HepG2 (cell line): ENCODE results near the gene EPB41L2. TPM values are rescaled to one million over a fixed set of nuclear protein-coding genes. Genes with fewer than 3 reads are reported as not detected.

Experiments used
- ARID4A ChIP-seq: sonication (generic); formaldehyde crosslinking; IDR thresholded peaks from 2 replicates; pipeline ENCODE4 v1.5.0; 2020; ENCODE audit warnings: mild to moderate bottlenecking, missing genetic modification reagents, borderline replicate concordance
- KAT8 ChIP-seq: IDR thresholded peaks from 2 replicates; pipeline ENCODE4 v1.6.1; 2016; ENCODE audit warnings: missing genetic modification reagents, missing compliant biosample characterization
- SP2 ChIP-seq: sonication (generic); formaldehyde crosslinking; IDR thresholded peaks from 2 replicates; pipeline ENCODE4 v1.5.1; 2020; ENCODE audit warnings: mild to moderate bottlenecking, missing genetic modification reagents
- SRSF9 ChIP-seq: fragments of 200-400 bp; formaldehyde crosslinking; IDR thresholded peaks from 2 replicates; pipeline ENCODE4 v1.6.1; 2018; ENCODE audit warnings: borderline replicate concordance, mild to moderate bottlenecking, low read depth, low read length; ENCODE audit not compliant: insufficient read depth, poor library complexity, severe bottlenecking
- ZBTB7B ChIP-seq: sonication (generic); formaldehyde crosslinking; IDR thresholded peaks from 2 replicates; pipeline ENCODE4 v1.4.0; 2020; ENCODE audit warnings: missing genetic modification reagents
- ZFP36 ChIP-seq: fragments of 150-350 bp; IDR thresholded peaks from 2 replicates; pipeline ENCODE4 v1.6.1; 2018; ENCODE audit warnings: borderline replicate concordance, low read length, low read depth; ENCODE audit not compliant: partially characterized antibody
- ZNF235 ChIP-seq: sonication (generic); formaldehyde crosslinking; IDR thresholded peaks from 2 replicates; pipeline ENCODE4 v1.8.1; 2023; ENCODE audit warnings: mild to moderate bottlenecking, missing genetic modification reagents, borderline replicate concordance
- ZNF256 ChIP-seq: sonication (generic); formaldehyde crosslinking; conservative IDR thresholded peaks from 2 replicates; pipeline ENCODE4 v1.4.0; 2020; ENCODE audit warnings: missing genetic modification reagents
- ZNF326 ChIP-seq: sonication (generic); formaldehyde crosslinking; IDR thresholded peaks from 2 replicates; pipeline ENCODE4 v1.4.0; 2020; ENCODE audit warnings: missing genetic modification reagents, borderline replicate concordance
- ZNF431 ChIP-seq: sonication (generic); formaldehyde crosslinking; IDR thresholded peaks from 2 replicates; pipeline ENCODE4 v1.9.0; 2022; ENCODE audit warnings: missing genetic modification reagents, low read depth, mild to moderate bottlenecking, borderline replicate concordance
- ZNF574 ChIP-seq: sonication (generic); formaldehyde crosslinking; IDR thresholded peaks from 2 replicates; pipeline ENCODE4 v1.4.0; 2020; ENCODE audit warnings: missing genetic modification reagents
- ZNF598 ChIP-seq: sonication (generic); formaldehyde crosslinking; IDR thresholded peaks from 2 replicates; pipeline ENCODE4 v1.5.1; 2020; ENCODE audit warnings: mild to moderate bottlenecking, missing genetic modification reagents, borderline replicate concordance
- ZNF784 ChIP-seq: sonication (generic); formaldehyde crosslinking; IDR thresholded peaks from 2 replicates; pipeline ENCODE4 v1.5.1; 2020; ENCODE audit warnings: missing genetic modification reagents, mild to moderate bottlenecking, borderline replicate concordance
- polyA plus RNA-seq, 8 experiments: library from polyadenylated mRNA; depleted of rRNA in 3 of 8; stranded (reverse) in 7 of 8; unstranded in 1 of 8; fragments of >200 nt; fragmentation: Illumina TruSeq in 4 of 8; extraction: Trizol in 4 of 8; gene quantifications; 2 replicates each; pipeline versions ENCODE4 v1.2.1 to v1.2.3, GENCODE V29; 2011 to 2016; ENCODE audit warnings: low read depth in 4 of 8, missing spikeins in 1 of 8, mixed read lengths in 1 of 8; ENCODE audit not compliant: insufficient read depth in 1 of 8
- total RNA-seq, 5 experiments: library from RNA; depleted of rRNA; stranded (reverse); fragments of >200 nt; fragmentation: Illumina TruSeq; extraction: Trizol; gene quantifications; 2 replicates each; pipeline ENCODE4 v1.2.3, GENCODE V29; 2016; ENCODE audit warnings: low read depth in 1 of 5
- TF ChIP-seq, protein P1 (sequence below): sonication (generic); formaldehyde crosslinking; IDR thresholded peaks from 2 replicates; pipeline ENCODE4 v1.9.0; 2022; ENCODE audit warnings: missing genetic modification reagents, mild to moderate bottlenecking, borderline replicate concordance
- TF ChIP-seq, protein P2 (sequence below): sonication (generic); formaldehyde crosslinking; IDR thresholded peaks from 2 replicates; pipeline ENCODE4 v1.4.0; 2020; ENCODE audit warnings: missing genetic modification reagents, mild to moderate bottlenecking, borderline replicate concordance

The EPB41L2 gene
- total and polyA plus RNA-seq, 2 of the 13 experiments (the other 11 are each of a cell fraction or from before 2014, with no cell fraction given): 41.7 to 56.4 TPM

- TF ChIP-seq, protein P1, sequence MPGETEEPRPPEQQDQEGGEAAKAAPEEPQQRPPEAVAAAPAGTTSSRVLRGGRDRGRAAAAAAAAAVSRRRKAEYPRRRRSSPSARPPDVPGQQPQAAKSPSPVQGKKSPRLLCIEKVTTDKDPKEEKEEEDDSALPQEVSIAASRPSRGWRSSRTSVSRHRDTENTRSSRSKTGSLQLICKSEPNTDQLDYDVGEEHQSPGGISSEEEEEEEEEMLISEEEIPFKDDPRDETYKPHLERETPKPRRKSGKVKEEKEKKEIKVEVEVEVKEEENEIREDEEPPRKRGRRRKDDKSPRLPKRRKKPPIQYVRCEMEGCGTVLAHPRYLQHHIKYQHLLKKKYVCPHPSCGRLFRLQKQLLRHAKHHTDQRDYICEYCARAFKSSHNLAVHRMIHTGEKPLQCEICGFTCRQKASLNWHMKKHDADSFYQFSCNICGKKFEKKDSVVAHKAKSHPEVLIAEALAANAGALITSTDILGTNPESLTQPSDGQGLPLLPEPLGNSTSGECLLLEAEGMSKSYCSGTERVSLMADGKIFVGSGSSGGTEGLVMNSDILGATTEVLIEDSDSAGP (CRISPR knock-in tag): no peak
- TF ChIP-seq ZNF574 (CRISPR knock-in tag) (peak; percentile 67; the same call in 1 of the 2 replicates), KAT8 (CRISPR knock-in tag) (peak; percentile 62; the same call in 1 of the 2 replicates), SRSF9 (no peak), ZNF598 (CRISPR knock-in tag) (no peak; the same call in 1 of the 2 replicates), ZFP36 (no peak), ZNF235 (CRISPR knock-in tag) (no peak), ARID4A (CRISPR knock-in tag) (peak; percentile 65; the same call in 1 of the 2 replicates), SP2 (no peak), ZNF784 (CRISPR knock-in tag) (0 out of 2 replicates have a peak, but pooled peaks have one; percentile 35), ZNF326 (CRISPR knock-in tag) (no peak), ZNF431 (no peak), ZNF256 (CRISPR knock-in tag) (no peak), ZBTB7B (peak; percentile 78)
- TF ChIP-seq, protein P2, sequence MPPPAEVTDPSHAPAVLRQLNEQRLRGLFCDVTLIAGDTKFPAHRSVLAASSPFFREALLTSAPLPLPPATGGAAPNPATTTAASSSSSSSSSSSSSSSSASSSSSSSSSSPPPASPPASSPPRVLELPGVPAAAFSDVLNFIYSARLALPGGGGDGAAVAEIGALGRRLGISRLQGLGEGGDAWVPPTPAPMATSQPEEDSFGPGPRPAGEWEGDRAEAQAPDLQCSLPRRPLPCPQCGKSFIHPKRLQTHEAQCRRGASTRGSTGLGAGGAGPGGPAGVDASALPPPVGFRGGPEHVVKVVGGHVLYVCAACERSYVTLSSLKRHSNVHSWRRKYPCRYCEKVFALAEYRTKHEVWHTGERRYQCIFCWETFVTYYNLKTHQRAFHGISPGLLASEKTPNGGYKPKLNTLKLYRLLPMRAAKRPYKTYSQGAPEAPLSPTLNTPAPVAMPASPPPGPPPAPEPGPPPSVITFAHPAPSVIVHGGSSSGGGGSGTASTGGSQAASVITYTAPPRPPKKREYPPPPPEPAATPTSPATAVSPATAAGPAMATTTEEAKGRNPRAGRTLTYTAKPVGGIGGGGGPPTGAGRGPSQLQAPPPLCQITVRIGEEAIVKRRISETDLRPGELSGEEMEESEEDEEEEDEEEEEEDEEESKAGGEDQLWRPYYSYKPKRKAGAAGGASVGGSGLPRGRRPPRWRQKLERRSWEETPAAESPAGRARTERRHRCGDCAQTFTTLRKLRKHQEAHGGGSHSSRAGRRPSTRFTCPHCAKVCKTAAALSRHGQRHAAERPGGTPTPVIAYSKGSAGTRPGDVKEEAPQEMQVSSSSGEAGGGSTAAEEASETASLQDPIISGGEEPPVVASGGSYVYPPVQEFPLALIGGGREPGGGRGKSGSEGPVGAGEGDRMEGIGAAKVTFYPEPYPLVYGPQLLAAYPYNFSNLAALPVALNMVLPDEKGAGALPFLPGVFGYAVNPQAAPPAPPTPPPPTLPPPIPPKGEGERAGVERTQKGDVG (CRISPR knock-in tag): 0 out of 2 replicates have a peak, but pooled peaks have one; percentile 70
These were observed 129.3 kb downstream of the EPB41L2 start (continued) for GRCh38 chr6:130933712-130934200.
